Measurements from ENCODE around the gene ITFG2.

- TF ChIP-seq CTCF (IDR thresholded peaks at IDR 0.05; ENCODE audit: low read depth, low read length, missing input control) (no peak), JUND (IDR thresholded peaks at IDR 0.05) (no peak), TAF1 (conservative IDR thresholded peaks at IDR 0.05) (no peak), MAX (IDR thresholded peaks at IDR 0.05) (no peak)
Measured at GRCh38 chr12:2835691-2836403, 23.4 kb downstream of the ITFG2 start.
